IMR-90 (cell line): ENCODE measurements around the gene MRPS34. TPM values are rescaled to one million over a fixed set of nuclear protein-coding genes. Genes with fewer than 3 reads are reported as not detected.

ENCODE experiments used
- ATAC-seq: fragments of 200-7000 bp; cut with Tn5 transposase; 2 replicates; pipeline ENCODE4 v1.9.1; 2020; ENCODE audit warnings: low read depth, mild to moderate bottlenecking, moderate library complexity
- BruUV-seq: library from RNA; stranded (reverse); fragments of 400-500 nt; replicated peaks from 2 replicates; lab custom pipeline; 2021; lab: Mats Ljungman, UMichigan
- CTCF ChIA-PET: fragments of 300-600 bp; formaldehyde crosslinking; extraction: SDS; loops from one replicate; lab custom pipeline; 2021; ENCODE audit warnings: antibody characterized with exemption; lab: Yijun Ruan, JAX
- POLR2A ChIA-PET: fragments of 300-600 bp; sonication (Branson Sonifier 250); formaldehyde crosslinking; loops from one replicate; lab custom pipeline; 2022; ENCODE audit warnings: antibody characterized with exemption; ENCODE audit not compliant: unreplicated experiment; lab: Charles Lee
- DNase-seq: peaks from one replicate; pipeline ENCODE4 v3.0.0; 2013
- H2AFZ ChIP-seq: replicated peaks from 2 replicates; pipeline ENCODE3; 2013; ENCODE audit warnings: low read length, mild to moderate bottlenecking; ENCODE audit not compliant: poor library complexity
- H2AK5ac ChIP-seq: 2 replicates; pipeline ENCODE4 v1.6.1; 2013; ENCODE audit warnings: low read depth, low read length, inconsistent platforms
- H2AK9ac ChIP-seq: replicated peaks from 2 replicates; pipeline ENCODE3; 2013; ENCODE audit warnings: mild to moderate bottlenecking, low read depth, low read length, moderate library complexity; ENCODE audit not compliant: poor library complexity
- H2BK120ac ChIP-seq: 2 replicates; pipeline ENCODE4 v1.6.1; 2013; ENCODE audit warnings: low read depth, low read length, inconsistent platforms
- H2BK15ac ChIP-seq: 3 replicates; pipeline ENCODE4 v1.6.1; 2013; ENCODE audit warnings: low read depth, low read length, inconsistent platforms
- H2BK20ac ChIP-seq: 2 replicates; pipeline ENCODE4 v1.6.1; 2013; ENCODE audit warnings: low read depth, mild to moderate bottlenecking, inconsistent platforms, low read length, moderate library complexity
- H2BK5ac ChIP-seq: 2 replicates; pipeline ENCODE4 v1.6.1; 2013; ENCODE audit warnings: mild to moderate bottlenecking, low read depth, low read length, inconsistent platforms; ENCODE audit not compliant: poor library complexity, severe bottlenecking
- H3K14ac ChIP-seq: replicated peaks from 2 replicates; pipeline ENCODE4 v1.6.1; 2013; ENCODE audit warnings: low read depth, low read length, inconsistent platforms
- H3K18ac ChIP-seq: 2 replicates; pipeline ENCODE4 v1.6.1; 2013; ENCODE audit warnings: low read depth, low read length, control low read depth
- H3K23ac ChIP-seq: 2 replicates; pipeline ENCODE4 v1.6.1; 2013; ENCODE audit warnings: low read depth, low read length, inconsistent platforms
- H3K27ac ChIP-seq: 2 replicates; pipeline ENCODE4 v1.5.1; 2013; ENCODE audit warnings: mild to moderate bottlenecking, control low read depth, low read length; ENCODE audit not compliant: insufficient read depth
- H3K27me3 ChIP-seq: 2 replicates; pipeline ENCODE4 v1.6.1; 2013; ENCODE audit warnings: low read length; ENCODE audit not compliant: control insufficient read depth, insufficient read depth
- H3K36me3 ChIP-seq: 2 replicates; pipeline ENCODE4 v1.6.1; 2013; ENCODE audit warnings: low read length, mixed read lengths; ENCODE audit not compliant: control insufficient read depth, insufficient read depth
- H3K4ac ChIP-seq: 2 replicates; pipeline ENCODE4 v1.6.1; 2013; ENCODE audit warnings: low read depth, low read length, inconsistent platforms
- H3K4me1 ChIP-seq: 2 replicates; pipeline ENCODE4 v1.6.1; 2013; ENCODE audit warnings: low read length, mixed read lengths; ENCODE audit not compliant: control insufficient read depth, insufficient read depth
- H3K4me2 ChIP-seq: 2 replicates; pipeline ENCODE4 v1.6.1; 2013; ENCODE audit warnings: low read depth, mild to moderate bottlenecking, control low read depth, low read length, moderate library complexity
- H3K4me3 ChIP-seq: 2 replicates; pipeline ENCODE4 v1.5.1; 2013; ENCODE audit warnings: low read depth, mild to moderate bottlenecking, control low read depth, low read length, moderate library complexity; ENCODE audit not compliant: insufficient read depth
- H3K56ac ChIP-seq: 2 replicates; pipeline ENCODE4 v1.6.1; 2013; ENCODE audit warnings: low read length, inconsistent platforms; ENCODE audit not compliant: insufficient read depth; ENCODE audit errors: extremely low read depth
- H3K79me1 ChIP-seq, 2 experiments: 2 replicates each; pipeline ENCODE4 v1.6.1; 2013; ENCODE audit warnings: low read length in 2 of 2, inconsistent platforms in 1 of 2, low read depth in 1 of 2
- H3K9ac ChIP-seq: 2 replicates; pipeline ENCODE4 v1.6.1; 2013; ENCODE audit warnings: low read depth, low read length, control low read depth
- H3K9me1 ChIP-seq: 2 replicates; pipeline ENCODE4 v1.6.1; 2013; ENCODE audit warnings: low read length, inconsistent platforms; ENCODE audit not compliant: insufficient read depth
- H3K9me3 ChIP-seq: 2 replicates; pipeline ENCODE4 v1.6.1; 2013; ENCODE audit warnings: low read length; ENCODE audit not compliant: control insufficient read depth, insufficient read depth
- H4K20me1 ChIP-seq: 2 replicates; pipeline ENCODE4 v1.6.1; 2013; ENCODE audit warnings: low read length, inconsistent platforms; ENCODE audit not compliant: insufficient read depth
- H4K5ac ChIP-seq: 2 replicates; pipeline ENCODE4 v1.6.1; 2013; ENCODE audit warnings: mild to moderate bottlenecking, low read depth, low read length, control low read depth
- H4K8ac ChIP-seq, 2 experiments: 2 replicates each; pipeline ENCODE4 v1.6.1; 2013; ENCODE audit warnings: low read depth in 2 of 2, low read length in 2 of 2, control low read depth in 1 of 2, inconsistent platforms in 1 of 2
- H4K91ac ChIP-seq: 2 replicates; pipeline ENCODE4 v1.6.1; 2013; ENCODE audit warnings: low read depth, low read length, inconsistent platforms; ENCODE audit not compliant: insufficient read depth
- BHLHE40 ChIP-seq: fragments of 150-350 bp; IDR thresholded peaks from 2 replicates; pipeline ENCODE4 v1.6.1; 2016; ENCODE audit warnings: mild to moderate bottlenecking, low read depth, low read length
- CEBPB ChIP-seq: IDR thresholded peaks from 2 replicates; pipeline ENCODE4 v1.6.1; 2012; ENCODE audit warnings: low read depth, low read length, improper control_type of control experiment
- CTCF ChIP-seq: conservative IDR thresholded peaks from 2 replicates; pipeline ENCODE4 v1.5.1; 2012; ENCODE audit warnings: mild to moderate bottlenecking, low read depth, low read length, improper control_type of control experiment
- ELK1 ChIP-seq: fragments of 150-350 bp; IDR thresholded peaks from 2 replicates; pipeline ENCODE4 v1.6.1; 2016; ENCODE audit warnings: low read depth, mild to moderate bottlenecking, low read length, moderate library complexity, borderline replicate concordance
- FOS ChIP-seq: fragments of 150-350 bp; IDR thresholded peaks from 2 replicates; pipeline ENCODE4 v1.6.1; 2016; ENCODE audit warnings: low read depth, low read length
- MAFK ChIP-seq: IDR thresholded peaks from 2 replicates; pipeline ENCODE4 v1.6.1; 2012; ENCODE audit warnings: low read depth, low read length, improper control_type of control experiment
- POLR2A ChIP-seq: IDR thresholded peaks from 2 replicates; pipeline ENCODE4 v1.6.1; 2012; ENCODE audit warnings: mild to moderate bottlenecking, low read depth, low read length
- RAD21 ChIP-seq: IDR thresholded peaks from 2 replicates; pipeline ENCODE4 v1.6.1; 2012; ENCODE audit warnings: low read length, improper control_type of control experiment
- RFX5 ChIP-seq: IDR thresholded peaks from 2 replicates; pipeline ENCODE4 v1.8.0; 2012; ENCODE audit warnings: low read depth, mild to moderate bottlenecking, low read length, moderate library complexity
- USF2 ChIP-seq: fragments of 150-350 bp; IDR thresholded peaks from 2 replicates; pipeline ENCODE4 v1.6.1; 2017; ENCODE audit warnings: mild to moderate bottlenecking, antibody characterized with exemption, low read length, low read depth
- WGBS, 2 experiments: methylation state at CpG; one replicate each; pipeline versions ENCODE4 v1.1.5 to v1.1.7; 2013; ENCODE audit warnings: missing lambda C conversion rate in 2 of 2; ENCODE audit not compliant: insufficient read length in 1 of 2; ENCODE audit errors: extremely low coverage in 2 of 2; 5-methylcytosine and 5-hydroxymethylcytosine counted together
- dilution Hi-C: fragments of 300-500 bp; cut with HindIII; formaldehyde crosslinking; loops from one replicate; pipeline ENCODE4 v1.14.3; 2018; ENCODE audit warnings: low sequenced_read_pairs; ENCODE audit not compliant: unreplicated experiment
- in situ Hi-C: fragments of 300-500 bp; cut with MboI; formaldehyde crosslinking; loops from 3 replicates; pipeline ENCODE4 v1.14.3; 2019; ENCODE audit warnings: low sequenced_read_pairs, inconsistent platforms, mixed read lengths
- intact Hi-C: fragments of 100-400 bp; cut with micrococcal nuclease; formaldehyde crosslinking; loops from 2 replicates; pipeline ENCODE4 v1.10.0; 2022
- polyA plus RNA-seq, 3 experiments: library from polyadenylated mRNA; depleted of rRNA; stranded (reverse); fragments of >200 nt; gene quantifications; 2 replicates each; pipeline ENCODE4 v1.2.3, GENCODE V29; 2012; ENCODE audit warnings: low replicate concordance in 1 of 3
- total RNA-seq: library from RNA; depleted of rRNA; stranded (reverse); fragments of >200 nt; gene quantifications from 2 replicates; pipeline ENCODE4 v1.2.3, GENCODE V29; 2012

Gene MRPS34
- total and polyA plus RNA-seq, 2 of the 4 experiments (the other 2 are of a cell fraction), result 68.5 to 80.4 TPM

GRCh38 chr16:1745181-1745899, 27.6 kb downstream of the MRPS34 start:
- ATAC-seq, result peak; percentile 62
- no peak overlapping the region for H3K4me3 ChIP-seq
- intact Hi-C loops, result no loop called here

More at GRCh38 chr16:1745181-1745899, 27.6 kb downstream of the MRPS34 start:
- H4K91ac ChIP-seq, result 0 out of 2 replicates have a peak overlapping the region, but pooled peaks have one; percentile 16
- H3K9me3 ChIP-seq, result no peaks in the 10 kb centered on the region
- peaks cover 8% of the 10 kb centered on the region for H3K9me1 ChIP-seq
- H3K27ac ChIP-seq, result no peak overlapping the region
- peaks cover 2% of the 10 kb centered on the region; the same call in 1 of the 2 replicates for H3K4me1 ChIP-seq
- peak overlapping the region; percentile 87 for H2AK9ac ChIP-seq
- TSS peak; percentile 47 for BruUV-seq
- peak; percentile 59 for DNase-seq
- H3K79me1 ChIP-seq, result peaks cover 16 to 47% of the 10 kb centered on the region in 2 experiments
- in situ Hi-C loops (no loop called here), dilution Hi-C loops (no loop called here)
- H3K4ac ChIP-seq, result peak overlapping the region; percentile 42; the same call in 1 of the 2 replicates
- H3K56ac ChIP-seq, result no peak overlapping the region; the same call in 1 of the 2 replicates
- H4K5ac ChIP-seq, result no peak overlapping the region
- H2AFZ ChIP-seq, result peak overlapping the region; percentile 23
- peaks cover 62% of the 10 kb centered on the region for H3K36me3 ChIP-seq
- peak overlapping the region; percentile 33; the same call in 1 of the 2 replicates for H2BK120ac ChIP-seq
- H4K8ac ChIP-seq, result peak overlapping the region in 1 of 2 experiments; percentile 47; a peak in 1 of 4 replicates
- H3K23ac ChIP-seq, result no peak overlapping the region
- H3K18ac ChIP-seq, result no peak overlapping the region
- H3K27me3 ChIP-seq, result no peaks in the 10 kb centered on the region
- H2BK15ac ChIP-seq, result no peak overlapping the region
- peaks cover 16% of the 10 kb centered on the region for H4K20me1 ChIP-seq
- ChIA-PET CTCF (interaction anchor here (1.4 kb wide), 1 partner anchor 40 kb away, joined by 7 read pairs; the partner anchor contains the start of gene MAPK8IP3), POLR2A (no interaction called here)
- H3K4me2 ChIP-seq, result no peak overlapping the region
- WGBS, 2 experiments, result 94% methylated on average over 12 of the region's 25 CpGs; no CpG with 5 or more reads in 1 of the 2 experiments
- H2BK20ac ChIP-seq, result peak overlapping the region; percentile 23; the same call in 1 of the 2 replicates
- H3K14ac ChIP-seq, result 0 out of 2 replicates have a peak overlapping the region, but pooled peaks have one; percentile 1
- no peak overlapping the region for H2AK5ac ChIP-seq
- H3K9ac ChIP-seq, result no peak overlapping the region
- no peak overlapping the region for H2BK5ac ChIP-seq
- TF ChIP-seq CEBPB, result no peak
- TF ChIP-seq FOS, result no peak
- no peak for TF ChIP-seq CTCF
- no peak for TF ChIP-seq USF2
- no peak for TF ChIP-seq MAFK
- no peak for TF ChIP-seq RAD21
- TF ChIP-seq RFX5, result no peak
- no peak for TF ChIP-seq POLR2A
- no peak for TF ChIP-seq ELK1
- TF ChIP-seq BHLHE40, result no peak
